ENCODE measurements around the gene RBSN.
A peak's percentile ranks its signal among the peaks of the same experiment; 100 is the strongest.

Gene RBSN

DNA sequence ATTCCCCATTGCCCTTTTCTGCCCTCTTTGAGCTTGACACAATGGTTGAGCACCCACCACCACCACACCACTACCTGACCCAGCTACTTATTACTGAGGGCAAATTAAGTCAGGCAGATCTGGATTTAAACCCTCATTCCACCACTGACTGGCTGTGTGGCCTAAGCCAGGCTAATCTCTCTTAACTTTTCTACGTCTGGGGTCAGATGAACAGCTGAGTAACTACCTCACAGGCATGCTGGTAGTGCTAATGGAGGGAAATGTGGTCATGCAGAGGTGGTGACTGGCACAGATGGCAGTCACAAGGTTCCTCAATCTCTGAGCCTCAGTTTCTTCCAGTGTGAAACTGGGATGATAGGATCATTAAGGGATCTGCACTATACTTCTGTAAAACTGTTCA lies 29.5 kb downstream of the RBSN start:
- TF ChIP-seq, protein P1, sequence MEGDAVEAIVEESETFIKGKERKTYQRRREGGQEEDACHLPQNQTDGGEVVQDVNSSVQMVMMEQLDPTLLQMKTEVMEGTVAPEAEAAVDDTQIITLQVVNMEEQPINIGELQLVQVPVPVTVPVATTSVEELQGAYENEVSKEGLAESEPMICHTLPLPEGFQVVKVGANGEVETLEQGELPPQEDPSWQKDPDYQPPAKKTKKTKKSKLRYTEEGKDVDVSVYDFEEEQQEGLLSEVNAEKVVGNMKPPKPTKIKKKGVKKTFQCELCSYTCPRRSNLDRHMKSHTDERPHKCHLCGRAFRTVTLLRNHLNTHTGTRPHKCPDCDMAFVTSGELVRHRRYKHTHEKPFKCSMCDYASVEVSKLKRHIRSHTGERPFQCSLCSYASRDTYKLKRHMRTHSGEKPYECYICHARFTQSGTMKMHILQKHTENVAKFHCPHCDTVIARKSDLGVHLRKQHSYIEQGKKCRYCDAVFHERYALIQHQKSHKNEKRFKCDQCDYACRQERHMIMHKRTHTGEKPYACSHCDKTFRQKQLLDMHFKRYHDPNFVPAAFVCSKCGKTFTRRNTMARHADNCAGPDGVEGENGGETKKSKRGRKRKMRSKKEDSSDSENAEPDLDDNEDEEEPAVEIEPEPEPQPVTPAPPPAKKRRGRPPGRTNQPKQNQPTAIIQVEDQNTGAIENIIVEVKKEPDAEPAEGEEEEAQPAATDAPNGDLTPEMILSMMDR (IDR thresholded peaks at IDR 0.05; ENCODE audit: borderline replicate concordance, insufficient read depth, low read depth, low read length): no peak
- H3K4me3 ChIP-seq (ENCODE audit: low read depth, low read length): no peak overlapping the region

DNA sequence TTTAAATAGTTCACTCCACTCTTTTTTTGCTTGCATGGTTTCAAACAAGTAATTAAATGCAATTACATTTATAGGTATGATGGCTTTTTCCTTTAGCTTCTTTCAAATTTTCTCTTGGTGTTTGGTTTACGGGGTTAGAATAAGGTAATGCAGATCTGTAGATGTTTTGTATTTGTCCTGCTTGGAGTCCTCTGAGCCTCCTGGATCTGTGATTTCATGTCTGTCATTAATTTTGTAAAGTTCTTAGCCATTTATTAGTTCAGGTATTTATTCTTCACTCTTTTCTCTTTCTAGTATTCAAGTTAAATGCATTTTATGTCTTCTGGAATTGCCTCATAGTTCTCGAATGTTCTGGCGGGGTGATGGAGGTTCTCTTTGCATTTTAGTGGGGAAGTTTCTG lies 32.5 kb downstream of the RBSN start:
- TF ChIP-seq, protein P1 (IDR thresholded peaks at IDR 0.05; ENCODE audit: borderline replicate concordance, insufficient read depth, low read depth, low read length): no peak

GRCh38 chr3:15065550-15066007 lies 33.4 kb downstream of the RBSN start:
- TF ChIP-seq, protein P1 (IDR thresholded peaks at IDR 0.05; ENCODE audit: borderline replicate concordance, insufficient read depth, low read depth, low read length): no peak
- no peak overlapping the region for H3K4me3 ChIP-seq (ENCODE audit: low read depth, low read length)

More for the DNA sequence above, 32.5 kb downstream of the RBSN start:
- no peak overlapping the region for H3K4me3 ChIP-seq (ENCODE audit: low read depth, low read length)

GRCh38 chr3:15064835-15065549 lies 34.0 kb downstream of the RBSN start, which contains the start of gene MRPS25:
Gene MRPS25, minus strand, starts transcription at chr3:15065315. Its CDS starts 121 bp downstream, at chr3:15065194.
- TF ChIP-seq, protein P1 (IDR thresholded peaks at IDR 0.05; ENCODE audit: borderline replicate concordance, insufficient read depth, low read depth, low read length): no peak
- peak within 1 kb of the TSS; percentile 94 for H3K4me3 ChIP-seq (ENCODE audit: low read depth, low read length)

DNA sequence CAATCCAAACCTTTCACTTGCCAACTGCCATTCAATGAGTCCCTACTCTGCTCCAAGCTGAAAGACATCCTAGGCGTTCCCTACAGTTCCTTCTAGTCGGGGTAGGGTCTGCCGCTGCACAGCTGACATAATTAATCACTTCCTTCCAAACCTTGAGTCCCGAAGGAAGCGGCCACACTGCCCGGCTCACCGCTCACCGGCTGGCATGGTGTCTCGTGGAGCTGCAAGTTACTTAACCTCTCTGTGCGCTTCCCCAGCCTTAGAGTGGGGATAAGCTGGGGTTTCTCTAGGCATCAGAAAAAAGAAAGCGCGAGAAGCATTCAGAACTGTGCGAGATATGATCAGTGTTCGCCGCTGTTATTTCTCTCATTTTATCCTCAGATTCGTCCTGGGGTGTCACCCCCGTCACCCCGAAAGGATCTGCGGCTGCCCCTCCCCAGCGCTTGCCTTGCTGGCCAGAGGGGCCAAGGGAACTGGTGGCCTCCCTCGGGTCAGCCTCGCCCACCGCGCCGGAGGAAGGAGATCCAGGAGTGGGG lies 34.6 kb downstream of the RBSN start:
- peak overlapping the region; percentile 94 for H3K4me3 ChIP-seq (ENCODE audit: low read depth, low read length)
- TF ChIP-seq, protein P1 (IDR thresholded peaks at IDR 0.05; ENCODE audit: borderline replicate concordance, insufficient read depth, low read depth, low read length): no peak

GRCh38 chr3:15063656-15064286 lies 35.2 kb downstream of the RBSN start:
- TF ChIP-seq, protein P1 (IDR thresholded peaks at IDR 0.05; ENCODE audit: borderline replicate concordance, insufficient read depth, low read depth, low read length): no peak
- peak overlapping the region; percentile 94 for H3K4me3 ChIP-seq (ENCODE audit: low read depth, low read length)

Data from GM12875 (cell line).